ENCODE data around the gene EPS8L2.

The EPS8L2 gene

GRCh38 chr11:703506-703905, 2.5 kb upstream of the EPS8L2 start:
- no peak overlapping the region for H3K4me3 ChIP-seq (ENCODE audit: low read length)
- TF ChIP-seq CTCF (IDR thresholded peaks at IDR 0.05; ENCODE audit: insufficient read depth, low read depth, low read length, missing control alignments): no peak

GRCh38 chr11:704228-704674, 1.8 kb upstream of the EPS8L2 start:
- H3K4me3 ChIP-seq (ENCODE audit: low read length): no peak overlapping the region
- TF ChIP-seq CTCF (IDR thresholded peaks at IDR 0.05; ENCODE audit: insufficient read depth, low read depth, low read length, missing control alignments): no peak
- no peak for DNase-seq (ENCODE audit: low read depth)

More at GRCh38 chr11:703506-703905, 2.5 kb upstream of the EPS8L2 start:
- DNase-seq (ENCODE audit: low read depth): no peak

GRCh38 chr11:704781-705645, 1.0 kb upstream of the EPS8L2 start:
- H3K4me3 ChIP-seq (ENCODE audit: low read length): peak overlapping the region; percentile 43
- no peak for TF ChIP-seq CTCF (IDR thresholded peaks at IDR 0.05; ENCODE audit: insufficient read depth, low read depth, low read length, missing control alignments)
- peak; percentile 36 for DNase-seq (ENCODE audit: low read depth)

GRCh38 chr11:706439-706956, 467 bp downstream of the EPS8L2 start:
- H3K4me3 ChIP-seq (ENCODE audit: low read length): peak overlapping the region; percentile 91
- peak; percentile 64 for DNase-seq (ENCODE audit: low read depth)
- no peak for TF ChIP-seq CTCF (IDR thresholded peaks at IDR 0.05; ENCODE audit: insufficient read depth, low read depth, low read length, missing control alignments)

DNA sequence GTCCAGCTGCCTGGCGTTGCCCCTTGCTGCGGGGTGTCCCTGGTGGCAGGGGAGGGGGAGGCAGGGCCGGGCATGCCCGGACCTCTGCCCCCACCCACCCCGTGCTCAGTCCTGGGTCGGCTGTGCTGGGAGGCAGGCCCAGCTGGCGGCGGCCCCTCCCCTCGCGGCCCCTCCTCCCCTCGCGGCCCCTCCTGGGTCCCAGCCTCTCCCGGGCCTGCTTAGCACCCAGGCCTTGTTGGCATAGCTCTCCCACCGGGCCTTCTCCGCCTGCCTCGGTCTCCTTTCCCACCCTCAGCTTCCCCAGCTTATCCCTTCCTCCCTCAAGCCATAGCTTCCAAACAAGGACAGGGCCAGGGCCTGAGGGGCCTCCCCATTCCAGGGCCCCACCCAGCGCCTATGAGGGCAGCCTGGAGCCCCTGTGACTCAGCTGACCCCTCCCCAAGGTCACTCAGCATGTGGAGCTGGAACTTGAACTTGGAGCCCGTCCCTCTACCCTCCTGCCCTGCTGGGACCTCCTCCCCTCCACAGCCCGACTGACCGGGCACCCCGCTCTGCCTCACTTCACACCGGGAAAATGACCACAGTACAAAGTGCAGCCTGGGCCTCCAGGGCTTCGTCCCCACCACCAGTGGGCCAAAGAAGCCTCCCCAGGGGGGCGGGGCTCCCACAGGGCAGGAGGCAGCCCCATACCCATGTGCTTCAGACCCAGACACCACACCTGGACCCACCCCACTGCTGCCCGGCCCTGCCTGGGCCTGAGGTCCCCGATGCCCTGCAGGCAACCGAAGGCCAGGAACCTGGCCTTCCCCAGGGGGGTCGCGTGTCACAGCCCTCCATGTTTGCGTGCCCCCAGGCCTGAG, 1.2 kb downstream of the EPS8L2 start:
- no peak for TF ChIP-seq CTCF (IDR thresholded peaks at IDR 0.05; ENCODE audit: insufficient read depth, low read depth, low read length, missing control alignments)
- H3K4me3 ChIP-seq (ENCODE audit: low read length): peak overlapping the region; percentile 91
- peak; percentile 44 for DNase-seq (ENCODE audit: low read depth)

DNA sequence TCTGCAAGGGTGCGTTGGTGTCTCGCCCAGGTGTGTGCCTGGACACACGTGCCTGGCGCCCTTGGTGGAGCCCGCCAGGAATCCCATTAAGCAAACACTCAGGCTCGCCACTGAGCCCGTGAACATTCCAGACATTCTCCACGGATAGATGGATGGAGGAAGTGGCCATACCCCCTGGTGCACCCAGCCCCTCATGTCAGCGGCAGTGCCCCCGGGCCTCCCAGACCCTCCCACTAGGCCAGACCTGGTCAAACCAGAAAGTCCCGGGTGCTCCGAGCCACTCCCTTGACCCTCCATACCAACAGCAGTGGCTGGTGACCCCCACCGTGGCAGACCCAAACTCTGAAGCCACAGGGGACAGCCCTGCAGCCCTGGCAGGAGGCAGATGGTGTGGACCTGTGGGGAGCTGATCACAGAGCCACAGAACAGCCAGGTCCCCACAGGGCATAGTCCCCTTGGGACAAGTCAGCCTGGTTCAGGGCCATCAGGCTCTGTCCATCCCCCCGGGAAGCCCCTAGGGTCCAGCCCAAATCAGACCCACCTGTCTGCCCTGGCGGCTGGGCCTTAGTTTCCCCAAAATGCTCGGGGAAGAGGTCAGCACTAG, 1.9 kb downstream of the EPS8L2 start:
- H3K4me3 ChIP-seq (ENCODE audit: low read length): peak overlapping the region; percentile 91
- no peak for TF ChIP-seq CTCF (IDR thresholded peaks at IDR 0.05; ENCODE audit: insufficient read depth, low read depth, low read length, missing control alignments)
- DNase-seq (ENCODE audit: low read depth): no peak

Data from epithelial cell of esophagus (primary cell).